ENCODE measurements around the gene CRYBB3. TPM values are rescaled to one million over a fixed set of nuclear protein-coding genes. Genes with fewer than 3 reads are reported as not detected.

CRYBB3 gene
- total and polyA plus RNA-seq, 3 donors from 2014 or later, result 0.63 to 0.67 TPM; not detected in 1

Small RNA genes lying within 50 kb of the gene (small RNA-seq; reads per million reads assigned to genes)
- 0 reads per million in 2 donors for gene Z99916.2

Other genes starting within 250 kb of the CRYBB3 start
- gene KIAA1671, start 247.1 kb upstream of the CRYBB3 start, total RNA-seq, result 10 to 100 TPM; 24.4 to 28.6 TPM
- 16.8 TPM for gene KIAA1671, start 247.1 kb upstream of the CRYBB3 start, polyA plus RNA-seq (ENCODE audit: insufficient read depth, low read depth, low replicate concordance)
- 1 to 10 TPM; 4.4 to 5.2 TPM for gene CRYBB2, start 19.8 kb downstream of the CRYBB3 start, total RNA-seq
- 2.4 TPM for gene CRYBB2, start 19.8 kb downstream of the CRYBB3 start, polyA plus RNA-seq (ENCODE audit: insufficient read depth, low read depth, low replicate concordance)

All from testis (tissue), 3 donors.